HG03469 (cell line): ENCODE data around the gene LMO1.

Experiments
- ATAC-seq: cut with Tn5 transposase; IDR thresholded peaks from one replicate; pipeline ENCODE4 v1.9.1; 2021; ENCODE audit warnings: mild to moderate bottlenecking, moderate library complexity, moderate number of reproducible peaks; ENCODE audit not compliant: unreplicated experiment

The LMO1 gene

DNA sequence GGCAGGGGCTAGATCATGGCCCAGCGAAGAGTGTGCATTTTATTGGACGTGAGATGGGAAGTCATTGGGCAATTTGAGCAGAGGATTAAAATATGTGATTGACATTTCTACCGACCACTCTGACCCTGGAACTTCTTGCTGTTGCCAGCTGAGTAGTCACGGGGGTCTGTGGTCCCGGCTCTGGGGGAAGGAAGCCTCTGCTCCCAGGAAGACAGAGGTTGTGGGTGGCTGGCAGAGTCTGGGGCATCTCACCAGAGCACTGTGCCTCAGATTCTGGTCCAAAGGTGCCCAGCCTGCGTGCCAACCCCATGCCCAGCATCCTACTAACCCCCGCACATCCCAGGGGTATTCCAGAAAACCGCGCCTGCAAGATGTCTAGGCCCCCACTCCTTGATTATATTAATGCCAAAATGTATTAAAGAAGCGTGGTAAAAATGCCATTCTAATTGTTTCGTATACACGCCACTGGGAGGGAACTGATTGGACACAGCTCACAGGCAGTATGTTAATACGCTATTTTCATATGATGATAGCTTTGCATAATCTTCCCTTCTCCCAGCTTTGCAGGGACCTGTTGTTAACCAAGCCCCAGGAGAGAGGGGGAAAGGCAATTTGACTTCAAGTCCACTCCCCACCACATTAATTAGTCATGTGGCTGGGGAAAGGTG, 25.3 kb upstream of the LMO1 start:
- no peak for ATAC-seq

DNA sequence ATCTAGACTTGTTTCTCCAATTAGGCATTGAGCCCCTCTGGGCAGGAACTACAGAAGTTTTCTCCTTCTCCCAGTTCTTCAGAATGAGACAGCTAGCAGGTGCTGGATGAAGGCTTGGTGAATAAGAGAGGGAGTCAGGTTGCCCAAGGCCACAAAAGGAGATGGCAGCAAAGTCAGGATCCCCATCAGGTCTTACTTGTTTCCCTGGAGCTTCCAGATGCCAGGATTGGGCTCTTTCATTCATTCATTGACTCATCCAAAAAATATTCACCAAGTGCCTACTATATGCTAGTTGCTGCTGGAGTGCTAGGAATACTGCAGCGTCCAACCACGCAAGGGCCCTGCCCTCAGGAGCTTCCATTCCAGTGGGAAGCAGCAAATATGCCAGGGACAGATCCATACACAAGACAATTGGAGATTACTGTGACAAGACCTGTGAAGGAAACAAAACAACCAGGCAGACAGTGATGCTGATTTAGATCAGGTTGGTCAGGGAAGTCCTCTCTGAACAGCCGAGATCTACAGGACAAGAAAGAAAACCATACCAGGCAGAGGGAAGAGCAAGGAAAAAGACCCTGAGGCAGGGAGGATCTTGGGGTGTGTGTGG, 24.6 kb upstream of the LMO1 start:
- no peak for ATAC-seq

DNA sequence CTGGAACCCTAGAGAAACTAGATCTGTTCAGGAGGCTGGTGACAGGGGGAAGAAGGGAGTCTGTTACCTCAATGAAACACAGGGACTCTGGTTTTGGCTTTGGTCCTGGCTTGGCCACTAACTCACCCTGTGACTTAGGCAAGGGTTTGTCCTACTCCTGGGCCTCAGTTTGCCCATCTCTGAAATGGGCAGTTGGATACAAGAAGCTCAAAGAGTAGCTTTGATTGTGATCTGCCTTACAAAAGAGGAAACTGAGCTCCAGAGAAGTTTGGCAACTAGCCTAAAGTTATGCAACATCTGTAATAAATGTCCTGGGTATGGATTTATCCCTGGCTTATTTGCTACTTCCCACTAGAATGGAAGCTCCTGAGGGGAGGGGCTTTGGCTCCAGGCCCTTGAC, 24.0 kb upstream of the LMO1 start:
- ATAC-seq = no peak

DNA sequence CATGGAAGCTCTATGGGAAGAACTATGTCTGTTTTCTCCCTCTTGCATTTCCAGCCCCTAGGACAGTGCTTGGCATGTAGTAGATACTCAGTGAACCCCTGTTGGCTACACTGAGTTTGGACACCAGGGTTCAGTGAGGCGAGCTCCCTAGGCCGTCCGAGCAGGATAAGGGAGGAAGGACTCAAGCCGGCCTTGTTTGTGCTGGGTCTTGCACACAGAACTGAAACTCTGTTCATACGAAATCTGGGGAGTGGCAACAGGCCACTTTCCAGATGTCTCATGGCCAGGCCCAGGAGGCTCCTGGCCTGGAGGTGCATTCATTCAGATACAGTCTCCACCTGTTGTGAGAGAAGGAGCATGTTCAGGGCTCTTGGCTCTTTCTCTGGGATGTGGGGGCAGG, 23.6 kb upstream of the LMO1 start:
- no peak for ATAC-seq

DNA sequence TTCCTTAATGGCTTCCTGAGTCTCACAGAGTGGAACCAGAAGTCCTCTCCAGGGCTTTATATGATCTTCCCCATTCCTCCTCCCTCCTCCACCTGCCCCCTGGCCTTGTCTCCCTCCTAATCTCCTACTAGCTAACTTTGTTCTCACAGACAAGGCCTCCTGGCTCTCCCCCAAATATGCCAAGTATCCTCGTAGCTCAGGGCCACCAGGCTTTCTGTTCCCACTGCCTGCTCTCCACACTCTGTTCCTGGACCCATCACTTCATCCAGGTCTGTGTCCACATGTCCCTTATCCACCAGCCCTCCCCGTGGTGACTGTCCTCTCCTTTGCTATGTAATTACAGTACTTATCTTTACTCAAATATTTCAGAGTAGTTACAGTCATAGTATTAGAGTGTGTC, 23.2 kb upstream of the LMO1 start:
- ATAC-seq = no peak

DNA sequence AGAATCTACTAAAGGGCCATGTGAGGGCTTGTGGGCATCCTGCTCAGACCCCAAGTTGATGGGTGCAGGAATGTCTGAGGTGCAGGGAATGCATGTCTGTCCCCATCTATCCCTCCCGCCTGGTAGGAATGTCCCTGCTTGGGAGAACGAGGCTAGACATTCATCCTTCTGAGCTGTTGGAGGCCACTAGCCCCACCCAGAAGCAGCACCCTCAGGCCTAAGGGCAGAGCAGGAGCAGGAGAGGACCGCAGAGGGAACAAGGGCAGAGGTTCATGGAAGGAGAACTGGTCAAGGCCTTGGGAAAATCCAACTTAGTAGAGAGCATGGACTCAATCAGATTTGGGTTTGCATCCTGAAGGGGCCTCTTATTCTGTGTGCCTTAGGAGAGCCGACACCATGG, 22.1 kb upstream of the LMO1 start:
- ATAC-seq = no peak

DNA sequence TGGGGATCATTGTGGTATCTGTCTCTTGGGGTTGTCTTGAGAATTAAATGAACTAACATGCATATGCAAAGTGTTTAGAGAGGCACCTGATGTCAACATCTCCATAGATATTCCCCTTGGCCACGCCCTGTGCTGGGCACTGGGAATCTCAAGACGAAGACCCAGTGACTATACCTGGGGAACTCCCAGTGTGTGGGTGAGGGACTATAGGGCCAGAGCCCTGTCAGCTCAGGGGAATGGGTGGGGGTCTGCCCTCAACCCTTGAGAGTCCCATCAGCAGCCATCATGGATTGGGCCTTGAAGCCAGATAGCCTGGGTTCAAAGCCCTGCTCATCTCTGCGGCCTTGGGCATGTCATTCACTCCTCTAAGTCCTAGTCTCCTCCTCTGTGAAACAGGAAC, 21.6 kb upstream of the LMO1 start:
- ATAC-seq = no peak

DNA sequence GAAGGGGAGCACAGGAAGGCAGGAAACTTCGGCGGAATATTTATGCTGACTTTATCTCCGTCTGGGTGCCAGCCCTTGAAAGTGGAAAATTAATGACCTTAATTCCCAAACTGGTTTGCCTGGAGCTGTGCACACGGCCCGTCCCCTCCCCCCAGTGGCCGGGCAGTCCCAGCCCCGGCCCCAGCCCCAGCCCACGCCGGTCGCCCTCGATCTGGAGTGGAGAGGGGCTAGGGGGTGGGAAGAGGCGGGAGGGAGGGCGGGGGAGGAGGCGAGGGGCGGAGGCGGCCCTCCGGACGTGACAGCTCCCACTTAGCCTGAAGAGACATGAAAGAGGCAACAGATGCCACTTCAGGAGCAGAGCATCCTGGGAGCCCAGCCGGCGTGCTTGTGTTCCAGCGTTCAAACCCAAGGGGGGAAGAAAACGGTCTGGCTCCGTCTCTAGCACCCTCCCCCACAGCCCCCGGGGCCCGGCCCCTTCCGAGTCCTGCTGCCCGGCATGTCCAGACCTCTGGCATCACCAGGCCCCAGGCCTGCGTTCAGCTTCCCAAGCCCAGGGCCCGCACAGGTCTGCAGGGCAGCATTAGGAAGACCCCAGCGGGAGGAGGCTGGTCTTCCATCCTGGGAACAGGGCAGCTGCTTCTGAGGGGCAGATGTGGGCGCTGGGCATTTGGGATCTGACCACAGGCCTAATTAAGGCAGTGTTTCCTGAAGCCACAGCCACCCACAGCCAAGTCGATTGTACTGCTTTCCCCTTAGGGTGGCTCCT, 20.0 kb upstream of the LMO1 start:
- no peak for ATAC-seq

DNA sequence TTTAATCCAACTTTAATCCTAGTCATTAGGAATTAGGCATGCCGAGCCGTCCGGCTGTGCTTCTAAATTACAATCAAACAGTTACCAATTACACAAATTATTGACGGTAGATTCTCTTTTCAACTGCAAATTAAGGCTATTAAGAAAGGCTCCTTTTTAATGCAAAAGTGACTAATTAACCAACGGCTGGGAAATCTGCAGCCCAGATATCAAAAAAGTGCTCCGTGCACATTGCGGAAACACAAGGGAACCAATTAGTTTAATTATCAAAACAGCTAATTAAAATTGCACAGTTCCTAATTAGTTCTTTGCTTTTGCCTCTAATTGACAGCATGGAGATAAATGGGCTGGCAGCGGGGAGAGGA, 19.4 kb upstream of the LMO1 start:
- no peak for ATAC-seq

DNA sequence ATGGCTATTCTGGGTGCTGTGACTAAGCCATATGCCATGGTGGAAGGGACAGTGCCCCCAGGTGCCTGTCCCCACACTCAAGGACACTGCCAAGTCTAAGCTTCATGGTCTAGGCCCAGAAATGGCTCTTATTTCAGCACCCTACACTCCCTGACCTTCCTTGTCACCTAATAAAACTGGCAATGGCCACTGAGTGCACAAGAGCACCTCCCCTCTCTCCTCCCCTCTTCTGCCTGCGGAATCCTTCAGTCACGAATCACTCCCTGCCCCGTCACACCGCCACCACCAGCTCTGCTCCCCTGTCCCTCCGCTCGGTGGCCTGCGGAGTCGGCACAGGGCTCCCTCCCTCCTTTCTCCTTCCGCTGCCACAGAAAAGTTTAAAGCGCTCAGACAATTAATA, 19.0 kb upstream of the LMO1 start:
- ATAC-seq = no peak

DNA sequence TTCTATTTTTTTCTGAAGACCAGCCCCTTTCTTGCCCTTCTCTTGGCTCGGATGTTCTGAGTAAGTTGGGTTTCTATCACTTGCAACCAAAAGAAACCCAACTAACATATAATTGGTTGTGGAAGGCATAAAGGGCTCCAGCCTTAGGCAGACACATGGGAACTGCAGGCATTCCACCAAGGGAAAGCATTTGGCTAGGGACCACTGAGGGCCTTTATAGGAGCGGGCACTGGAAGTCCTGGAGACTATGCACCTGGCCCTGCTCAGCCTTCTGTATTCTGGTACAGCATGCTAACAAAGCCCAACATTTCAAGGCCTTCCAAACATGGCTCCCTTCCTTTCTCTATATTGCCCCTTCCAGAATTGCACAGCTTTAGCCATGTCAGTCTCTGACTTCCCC, 17.6 kb upstream of the LMO1 start:
- no peak for ATAC-seq

DNA sequence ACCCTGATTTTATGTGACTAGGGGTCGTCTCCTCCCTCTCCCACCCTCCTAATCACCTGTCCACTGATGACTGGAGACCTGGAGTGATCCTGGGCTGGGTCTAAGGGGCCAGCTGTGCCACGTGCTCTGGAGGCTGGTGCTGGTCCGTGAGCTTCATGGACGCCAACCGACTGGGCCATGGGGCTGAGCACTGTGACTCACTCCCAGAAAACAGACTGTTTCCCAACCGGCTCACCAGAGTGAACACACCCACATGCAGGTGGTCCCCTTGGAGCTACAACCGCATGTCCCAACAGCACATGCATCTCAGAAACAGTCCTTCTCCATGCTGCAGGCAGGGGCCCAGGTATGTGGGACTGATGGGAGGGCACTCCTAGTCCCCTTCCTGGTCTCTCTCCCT, 14.0 kb upstream of the LMO1 start:
- ATAC-seq = no peak

DNA sequence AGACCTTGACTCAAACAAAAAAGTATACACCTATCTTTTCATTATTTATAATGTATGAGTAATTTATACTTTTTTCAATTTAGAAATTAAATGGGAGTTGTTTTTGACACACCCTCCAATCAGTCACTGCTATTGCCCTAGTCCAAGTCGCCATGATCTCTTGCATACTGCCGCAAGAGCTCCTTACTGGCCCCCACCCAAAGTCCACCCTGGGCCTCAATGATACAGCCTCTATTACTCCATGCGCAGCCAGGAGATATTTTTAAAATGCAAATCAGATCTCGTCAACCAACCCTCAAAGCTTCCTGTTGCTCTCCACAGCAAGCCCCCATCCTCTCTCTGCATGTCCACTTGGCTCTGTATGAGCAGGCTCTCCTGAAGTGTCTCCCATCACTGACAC, 12.8 kb upstream of the LMO1 start:
- ATAC-seq = no peak

DNA sequence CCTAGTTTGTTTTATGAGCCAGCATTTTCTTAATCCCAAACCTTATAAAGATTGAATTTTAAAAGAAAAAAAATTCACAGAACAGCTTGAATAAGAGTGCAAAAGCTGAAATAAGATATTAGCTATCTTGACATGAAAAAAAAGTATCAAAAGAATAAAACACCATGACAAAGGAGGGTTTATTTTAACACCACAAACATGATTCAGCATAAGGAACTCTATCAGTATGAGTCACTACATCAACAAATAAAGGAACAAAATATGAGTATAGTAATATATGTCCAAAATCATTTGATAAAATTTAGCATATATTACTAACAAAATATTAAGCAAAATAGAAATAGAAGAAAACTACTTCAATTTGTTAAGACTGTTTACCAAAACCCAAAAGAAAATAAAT, 9.6 kb upstream of the LMO1 start:
- ATAC-seq = no peak

DNA sequence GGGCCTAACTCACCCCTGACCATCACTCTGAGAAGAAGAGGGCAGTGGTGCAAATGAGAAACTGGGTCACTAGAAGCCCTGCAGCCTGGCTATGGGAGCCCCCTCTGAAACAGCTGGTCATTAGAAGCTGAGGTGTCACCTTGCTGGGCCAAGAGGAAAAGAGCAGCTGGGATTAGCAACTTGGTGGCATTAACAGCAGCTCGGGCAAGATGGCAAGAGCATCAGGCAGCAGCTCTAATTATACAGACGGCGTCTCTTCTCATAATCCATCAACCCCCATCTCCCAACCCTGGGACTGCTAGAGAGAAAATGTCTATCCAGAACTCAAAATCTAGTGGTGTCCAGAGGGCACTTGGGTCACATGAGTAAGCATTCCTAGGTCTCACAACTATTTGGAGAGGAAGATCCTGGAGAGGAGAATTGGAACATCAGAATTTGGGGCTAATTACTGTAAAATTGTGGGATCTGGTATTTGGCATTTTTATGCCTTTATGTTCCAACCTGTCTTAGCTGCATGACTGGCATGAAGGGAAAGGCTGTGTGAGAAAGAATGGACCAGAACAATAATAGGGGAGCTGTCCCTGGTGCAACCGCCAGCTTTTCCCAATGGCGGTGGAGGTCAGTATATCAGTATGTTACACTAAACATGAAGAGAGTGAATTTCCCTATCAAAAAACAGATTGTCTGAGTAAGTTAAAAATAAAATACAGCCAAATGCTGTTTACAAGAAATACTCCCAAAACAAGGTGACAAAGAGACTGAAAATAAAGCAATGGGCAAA, 7.6 kb upstream of the LMO1 start:
- ATAC-seq = no peak

DNA sequence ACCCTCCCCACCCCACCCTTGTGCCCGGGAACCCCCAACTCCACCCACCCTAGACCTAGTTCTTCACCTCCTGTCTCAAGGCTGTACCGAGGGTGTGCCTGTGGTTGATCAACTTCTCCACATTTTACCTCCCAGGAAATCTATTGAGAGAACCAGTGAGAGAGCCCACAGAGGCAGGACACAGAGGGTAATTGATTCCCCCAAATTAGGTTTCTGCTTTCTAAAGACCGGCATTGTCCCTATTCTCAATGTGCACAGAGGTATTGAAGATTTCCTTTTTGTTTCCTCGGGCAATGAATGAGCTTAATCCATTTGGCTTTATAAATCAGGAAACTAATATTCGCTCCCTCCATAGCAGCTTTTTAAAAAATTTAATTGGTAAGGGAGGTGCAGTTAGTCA, 6.0 kb upstream of the LMO1 start:
- ATAC-seq = no peak

DNA sequence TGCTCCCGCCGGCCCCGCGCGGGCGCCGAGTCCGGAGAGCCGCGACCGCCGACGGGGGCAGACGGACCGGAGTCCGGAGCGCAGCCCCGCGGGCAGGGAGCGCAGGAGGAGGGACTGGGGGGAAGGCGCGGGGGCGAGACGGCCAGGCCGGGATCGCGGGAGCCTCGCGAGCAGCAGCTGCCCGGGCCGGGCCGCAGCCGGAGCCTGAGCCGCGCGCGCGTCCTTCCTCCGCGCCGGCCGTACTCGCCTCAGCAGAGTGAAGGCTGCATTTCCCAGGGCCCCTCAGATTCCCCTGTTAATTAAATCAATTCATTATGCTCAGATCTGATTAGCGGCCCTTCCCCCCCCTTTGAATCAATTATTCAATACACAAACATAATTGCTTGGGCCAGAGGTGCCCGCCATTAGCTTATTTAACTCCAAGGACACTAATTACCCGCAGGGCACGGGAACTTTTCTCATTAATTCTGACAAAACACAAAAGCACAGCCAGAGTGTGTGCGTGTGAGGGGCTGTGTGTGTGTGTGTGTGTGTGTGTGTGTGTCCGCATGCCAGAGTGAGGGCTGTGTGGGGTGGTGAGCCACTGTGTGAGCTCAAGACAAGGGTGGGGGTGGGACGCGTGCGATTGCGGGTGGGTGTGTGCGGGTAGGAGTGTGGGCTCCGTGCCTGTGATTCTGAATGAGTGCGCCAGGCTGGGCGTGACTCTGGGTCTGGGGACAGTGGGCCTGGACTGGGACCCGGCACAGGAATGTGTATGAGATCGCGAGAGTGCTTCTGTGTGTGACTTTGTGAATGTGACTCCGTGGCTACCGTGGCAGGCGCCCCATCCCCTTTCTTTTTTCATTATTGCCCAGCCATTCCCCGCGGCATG, 5.1 kb upstream of the LMO1 start:
- no peak for ATAC-seq

DNA sequence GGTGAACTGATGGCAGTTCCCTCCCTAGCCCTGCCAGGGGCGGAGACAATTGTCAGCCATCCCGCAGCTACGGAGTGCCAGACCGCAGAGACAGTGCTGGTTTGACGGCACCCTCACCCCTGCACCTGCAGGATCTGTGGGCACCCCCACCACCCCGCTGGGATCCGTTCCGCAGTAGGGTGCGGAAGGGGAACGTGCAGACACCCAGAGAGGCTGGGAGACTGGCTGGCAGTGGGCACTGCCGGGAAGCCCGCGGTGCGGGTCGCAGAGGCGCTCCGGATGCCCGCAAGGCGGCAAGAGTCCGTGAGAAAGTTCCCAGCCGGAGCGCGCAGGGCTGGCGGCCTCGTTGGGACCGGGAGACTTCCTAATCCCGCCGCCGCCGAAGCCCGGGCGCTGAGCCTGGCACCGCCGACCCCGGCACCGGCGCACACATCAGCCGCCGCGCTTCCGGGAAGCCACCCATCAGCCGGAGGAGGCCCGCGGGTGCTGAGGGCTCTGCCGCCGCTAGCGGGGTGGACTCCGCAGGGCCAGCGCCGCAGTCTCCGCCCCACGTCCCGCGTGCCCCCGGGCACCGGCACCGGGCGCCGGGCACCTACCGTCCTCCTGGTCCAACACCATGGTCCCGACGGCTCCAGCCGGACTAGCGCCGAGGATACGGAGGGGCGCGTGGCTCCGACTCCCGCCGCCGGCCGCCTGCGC, 4.3 kb upstream of the LMO1 start:
- no peak for ATAC-seq

DNA sequence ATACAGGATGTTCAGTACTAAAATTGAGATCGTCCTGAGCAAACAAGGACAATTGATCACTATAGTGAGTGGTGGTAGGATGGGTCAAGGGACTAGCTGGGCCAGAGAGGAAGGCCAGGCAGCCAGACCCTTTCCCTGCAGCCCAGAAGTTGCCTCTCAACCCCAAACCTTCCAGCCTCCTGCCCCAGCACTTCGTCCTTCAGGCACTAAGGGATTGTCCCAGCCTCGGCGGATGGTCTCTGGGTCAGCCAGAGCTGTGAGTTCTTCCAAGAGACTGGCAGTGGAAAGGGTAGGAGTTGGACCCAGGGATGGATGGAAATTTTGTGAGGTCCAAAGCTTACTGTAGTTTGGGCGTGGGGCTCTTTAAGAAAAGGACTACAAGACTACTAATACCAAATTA, 3.6 kb upstream of the LMO1 start:
- no peak for ATAC-seq
